Measurements from ENCODE around the gene TOM1L2. TPM values are rescaled to one million over a fixed set of nuclear protein-coding genes. Genes with fewer than 3 reads are reported as not detected.

TOM1L2 gene
- polyA plus RNA-seq, 1 experiment, result 25.5 TPM

DNA sequence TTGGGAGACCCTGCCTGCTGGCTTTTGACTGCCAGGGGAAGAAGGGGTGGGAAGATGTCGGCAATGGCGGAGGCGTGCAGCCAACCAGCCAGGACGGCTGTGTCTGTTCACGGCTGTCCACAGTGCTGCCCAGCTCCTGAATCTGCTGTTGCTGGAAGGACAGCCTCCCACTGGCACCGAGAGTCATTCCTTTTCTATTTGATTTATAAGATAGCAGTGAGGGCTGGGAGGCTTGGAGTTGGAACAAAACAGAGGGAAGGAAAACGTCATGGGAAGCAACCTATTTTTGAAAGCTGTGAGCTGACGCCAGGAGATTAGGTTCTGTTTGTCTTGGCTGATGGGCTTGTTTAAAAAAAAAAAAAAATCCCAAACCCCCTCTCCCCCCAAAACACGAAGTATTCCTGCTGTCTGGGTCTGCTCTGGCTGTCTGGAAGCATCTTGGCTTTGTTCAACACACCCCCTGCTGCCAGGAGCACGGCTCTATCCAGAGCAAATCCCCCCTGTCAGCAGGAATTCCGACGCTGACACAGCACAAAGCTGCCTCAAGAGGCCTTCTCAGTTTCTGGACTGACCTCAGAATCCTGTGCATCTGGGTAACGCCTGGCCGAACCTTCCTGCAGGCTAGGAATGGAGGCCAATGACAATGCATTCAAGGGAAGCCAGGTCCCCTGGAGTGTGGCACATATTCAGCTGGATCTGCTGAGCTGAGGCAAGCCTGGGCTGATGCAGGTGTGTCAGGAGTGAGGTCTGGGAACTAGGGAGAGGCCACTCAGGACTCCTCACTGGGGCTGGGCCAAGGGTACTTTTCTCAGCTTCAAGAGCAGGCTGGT, 94.5 kb downstream of the TOM1L2 start:
- POLR2A ChIA-PET, result interaction anchor here (0.6 to 0.7 kb wide), 2 partner anchors 167 to 204 kb away, joined by 3 to 6 read pairs; no protein-coding TSS in a partner anchor

DNA sequence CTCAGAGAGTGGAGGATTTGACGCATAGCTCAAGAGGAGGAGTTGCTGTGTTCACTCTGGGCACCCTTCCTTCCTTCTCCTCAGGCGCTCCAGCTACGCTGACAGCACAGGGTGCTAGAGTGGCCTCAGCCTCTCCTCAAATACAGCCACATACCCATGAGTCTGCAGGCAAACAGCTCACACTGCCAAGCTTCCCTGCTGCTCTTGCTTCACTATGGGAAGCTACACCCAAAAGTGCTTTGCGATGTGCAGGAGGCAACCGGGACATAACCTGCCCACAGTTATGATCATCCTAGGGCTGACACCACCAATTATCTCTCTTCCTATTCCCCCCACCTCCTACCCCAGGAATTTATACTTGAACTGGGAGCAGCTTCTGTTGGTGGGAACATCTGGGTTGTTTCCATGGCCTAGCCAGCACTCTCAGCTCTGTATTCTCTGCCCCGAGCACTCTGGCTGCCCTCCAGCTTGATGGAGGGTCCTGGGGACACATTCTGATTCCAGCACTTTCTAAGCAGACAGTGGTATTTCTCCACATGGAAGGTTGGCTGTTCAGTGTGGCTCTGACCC, 95.2 kb downstream of the TOM1L2 start:
- CTCF ChIA-PET, result interaction anchor here (0.7 to 2.2 kb wide), 5 partner anchors 14 to 156 kb away, joined by 3 to 10 read pairs (median 6); no protein-coding TSS in a partner anchor
- no peak overlapping the region for H3K4me3 ChIP-seq (ENCODE audit: low read depth, low read length)

More for the DNA sequence above, 94.5 kb downstream of the TOM1L2 start:
- DNase-seq (ENCODE audit: low read depth, low spot score), result peak; percentile 67
- Histone ChIP-seq H3K9me3 (ENCODE audit: control insufficient read depth, insufficient read depth, low read length) (0 out of 2 replicates have a peak, but pooled peaks cover 4% of the 10 kb centered on the region), H3K4me3 (ENCODE audit: low read depth, low read length) (no peak overlapping the region), H3K27me3 (ENCODE audit: control insufficient read depth, insufficient read depth, low read length) (no peaks in the 10 kb centered on the region), H3K27ac (ENCODE audit: low read depth, low read length) (peak overlapping the region; percentile 87)
- CTCF ChIA-PET, result interaction anchor here (0.7 to 2.2 kb wide), 4 partner anchors 13 to 262 kb away, joined by 3 to 10 read pairs (median 5); no protein-coding TSS in a partner anchor
- TF ChIP-seq, protein P1, sequence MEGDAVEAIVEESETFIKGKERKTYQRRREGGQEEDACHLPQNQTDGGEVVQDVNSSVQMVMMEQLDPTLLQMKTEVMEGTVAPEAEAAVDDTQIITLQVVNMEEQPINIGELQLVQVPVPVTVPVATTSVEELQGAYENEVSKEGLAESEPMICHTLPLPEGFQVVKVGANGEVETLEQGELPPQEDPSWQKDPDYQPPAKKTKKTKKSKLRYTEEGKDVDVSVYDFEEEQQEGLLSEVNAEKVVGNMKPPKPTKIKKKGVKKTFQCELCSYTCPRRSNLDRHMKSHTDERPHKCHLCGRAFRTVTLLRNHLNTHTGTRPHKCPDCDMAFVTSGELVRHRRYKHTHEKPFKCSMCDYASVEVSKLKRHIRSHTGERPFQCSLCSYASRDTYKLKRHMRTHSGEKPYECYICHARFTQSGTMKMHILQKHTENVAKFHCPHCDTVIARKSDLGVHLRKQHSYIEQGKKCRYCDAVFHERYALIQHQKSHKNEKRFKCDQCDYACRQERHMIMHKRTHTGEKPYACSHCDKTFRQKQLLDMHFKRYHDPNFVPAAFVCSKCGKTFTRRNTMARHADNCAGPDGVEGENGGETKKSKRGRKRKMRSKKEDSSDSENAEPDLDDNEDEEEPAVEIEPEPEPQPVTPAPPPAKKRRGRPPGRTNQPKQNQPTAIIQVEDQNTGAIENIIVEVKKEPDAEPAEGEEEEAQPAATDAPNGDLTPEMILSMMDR (IDR thresholded peaks at IDR 0.05; ENCODE audit: low read depth, low read length), result peak; percentile 23; the same call in 1 of the 2 replicates

DNA sequence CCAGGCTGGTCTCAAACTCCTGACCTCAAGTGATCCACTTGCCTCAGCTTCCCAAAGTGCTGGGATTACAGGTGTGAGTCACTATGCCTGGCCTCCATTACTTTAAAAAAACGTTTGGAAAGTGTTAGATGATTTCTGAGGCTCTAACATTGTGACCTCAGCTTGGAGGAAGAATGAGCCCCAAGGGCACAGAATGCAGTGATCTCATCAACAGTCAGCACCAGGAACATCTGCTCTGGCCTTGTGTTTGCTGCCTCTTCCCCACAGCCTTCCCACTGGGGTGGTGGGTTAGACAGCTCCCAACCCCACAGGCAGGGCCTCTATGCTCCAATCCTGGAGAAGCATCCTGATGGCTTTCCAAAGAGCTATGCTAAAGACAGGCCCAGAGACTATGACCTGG, 97.7 kb downstream of the TOM1L2 start:
- DNase-seq (ENCODE audit: low read depth, low spot score), result peak; percentile 44
- Histone ChIP-seq H3K4me3 (ENCODE audit: low read depth, low read length) (no peak overlapping the region), H3K27ac (ENCODE audit: low read depth, low read length) (no peak overlapping the region), H3K9me3 (ENCODE audit: control insufficient read depth, insufficient read depth, low read length) (0 out of 2 replicates have a peak, but pooled peaks cover 4% of the 10 kb centered on the region), H3K27me3 (ENCODE audit: control insufficient read depth, insufficient read depth, low read length) (no peaks in the 10 kb centered on the region)
- ChIA-PET CTCF (interaction anchor here (0.6 to 1.3 kb wide), 2 partner anchors 14 to 233 kb away, joined by 3 to 6 read pairs; no protein-coding TSS in a partner anchor), POLR2A (no interaction called here)
- TF ChIP-seq, protein P1 (IDR thresholded peaks at IDR 0.05; ENCODE audit: low read depth, low read length), result no peak

More for the DNA sequence above, 95.2 kb downstream of the TOM1L2 start:
- TF ChIP-seq, protein P1 (IDR thresholded peaks at IDR 0.05; ENCODE audit: low read depth, low read length), result no peak
- Histone ChIP-seq H3K9me3 (ENCODE audit: control insufficient read depth, insufficient read depth, low read length) (0 out of 2 replicates have a peak, but pooled peaks cover 4% of the 10 kb centered on the region), H3K27ac (ENCODE audit: low read depth, low read length) (peak overlapping the region; percentile 87), H3K27me3 (ENCODE audit: control insufficient read depth, insufficient read depth, low read length) (no peaks in the 10 kb centered on the region)
- DNase-seq (ENCODE audit: low read depth, low spot score), result no peak
- POLR2A ChIA-PET, result interaction anchor here (0.5 to 0.7 kb wide), 3 partner anchors 8 to 204 kb away, joined by 3 to 6 read pairs (median 5); no protein-coding TSS in a partner anchor

DNA sequence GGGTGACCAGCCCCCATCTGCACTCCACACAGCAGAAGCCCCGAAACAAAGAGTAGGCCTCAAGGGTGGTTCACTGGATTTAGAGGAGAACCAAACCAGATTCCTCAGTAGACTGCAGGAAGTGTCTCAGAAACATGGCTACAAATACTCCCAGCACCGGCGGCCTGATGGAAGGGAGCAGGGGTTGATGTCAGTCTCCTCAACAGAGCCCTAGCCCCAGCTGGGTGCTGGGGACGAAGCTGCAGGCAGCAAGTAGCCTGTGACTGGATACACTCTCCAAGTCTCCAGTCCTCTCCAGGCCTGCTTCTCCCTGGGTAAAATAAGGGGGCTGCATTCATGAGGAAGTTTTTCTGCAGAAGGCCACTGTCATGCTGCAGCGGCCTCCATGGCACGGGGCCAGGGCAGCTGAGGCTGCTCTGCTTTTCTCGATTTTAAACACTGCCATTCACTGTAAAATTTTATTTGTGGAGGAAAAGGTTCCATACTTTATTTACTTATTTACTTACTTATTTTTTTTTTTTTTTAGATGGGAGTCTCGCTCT, 98.7 kb downstream of the TOM1L2 start:
- no peak overlapping the region for H3K27ac ChIP-seq (ENCODE audit: low read depth, low read length)
- no peaks in the 10 kb centered on the region for H3K27me3 ChIP-seq (ENCODE audit: control insufficient read depth, insufficient read depth, low read length)
- ChIA-PET CTCF (no interaction called here), POLR2A (no interaction called here)
- no peak overlapping the region for H3K4me3 ChIP-seq (ENCODE audit: low read depth, low read length)
- DNase-seq (ENCODE audit: low read depth, low spot score), result no peak
- TF ChIP-seq, protein P1 (IDR thresholded peaks at IDR 0.05; ENCODE audit: low read depth, low read length), result no peak
- 0 out of 2 replicates have a peak, but pooled peaks cover 4% of the 10 kb centered on the region for H3K9me3 ChIP-seq (ENCODE audit: control insufficient read depth, insufficient read depth, low read length)

All from AG04450 (cell line).